H1 (cell line): ENCODE results near the gene PHF14. TPM values are rescaled to one million over a fixed set of nuclear protein-coding genes. Genes with fewer than 3 reads are reported as not detected.

Experiments used
- CTCF ChIA-PET: fragments of 300-600 bp; sonication (Branson Sonifier 250); formaldehyde crosslinking; loops from one replicate; lab custom pipeline; 2021; ENCODE audit not compliant: partially characterized antibody; lab: Charles Lee
- POLR2A ChIA-PET: fragments of 300-600 bp; sonication (Branson Sonifier 250); formaldehyde crosslinking; loops from one replicate; lab custom pipeline; 2021; ENCODE audit warnings: inconsistent platforms; ENCODE audit not compliant: partially characterized antibody; lab: Charles Lee
- DNase-seq, 2 experiments: peaks; one replicate each; pipeline versions ENCODE4 v3.0.0 to v3.0.0-alpha.2; 2010 to 2022; ENCODE audit warnings: low spot score in 2 of 2, low read depth in 1 of 2, mixed read lengths in 1 of 2
- FAIRE-seq: peaks from 2 replicates; lab custom pipeline; 2011; peaks lifted over from hg19 to GRCh38; lab: Jason Lieb, UNC
- H2AFZ ChIP-seq: 2 replicates; pipeline ENCODE4 v1.8.1; 2012; ENCODE audit warnings: low read length, inconsistent platforms
- H2AK5ac ChIP-seq: 2 replicates; pipeline ENCODE4 v1.6.1; 2013; ENCODE audit warnings: low read depth, low read length
- H2BK120ac ChIP-seq: replicated peaks from 2 replicates; pipeline ENCODE3; 2013; ENCODE audit warnings: low read depth, low read length, inconsistent platforms
- H2BK12ac ChIP-seq: 2 replicates; pipeline ENCODE4 v1.6.1; 2013; ENCODE audit warnings: low read depth, low read length
- H2BK15ac ChIP-seq: 2 replicates; pipeline ENCODE4 v1.6.1; 2013; ENCODE audit warnings: low read length
- H2BK20ac ChIP-seq: 2 replicates; pipeline ENCODE4 v1.6.1; 2013; ENCODE audit warnings: low read length
- H2BK5ac ChIP-seq: 2 replicates; pipeline ENCODE4 v1.6.1; 2013; ENCODE audit warnings: low read depth, low read length
- H3K14ac ChIP-seq: 2 replicates; pipeline ENCODE4 v1.6.1; 2013; ENCODE audit warnings: inconsistent platforms; ENCODE audit not compliant: insufficient read length
- H3K18ac ChIP-seq: 2 replicates; pipeline ENCODE4 v1.6.1; 2013; ENCODE audit warnings: low read length; ENCODE audit errors: extremely low read depth
- H3K23ac ChIP-seq: 2 replicates; pipeline ENCODE4 v1.6.1; 2013; ENCODE audit warnings: inconsistent platforms; ENCODE audit not compliant: insufficient read length
- H3K23me2 ChIP-seq: 2 replicates; pipeline ENCODE4 v1.6.1; 2013; ENCODE audit warnings: low read depth, low read length
- H3K27ac ChIP-seq: 2 replicates; pipeline ENCODE4 v1.6.1; 2011; ENCODE audit warnings: low read depth, low read length, inconsistent platforms
- H3K27me3 ChIP-seq, 4 experiments: replicated peaks in 1 of 4; 1 replicate in 1 of 4; 2 replicates in 3 of 4; pipeline versions ENCODE4 v1.6.1 to v1.8.1; 2011 to 2013; ENCODE audit warnings: low read length in 3 of 4, mild to moderate bottlenecking in 3 of 4, inconsistent platforms in 2 of 4, mixed read lengths in 2 of 4, moderate library complexity in 1 of 4; ENCODE audit not compliant: control insufficient read depth in 3 of 4, insufficient read depth in 3 of 4; ENCODE audit errors: extremely low read depth in 1 of 4
- H3K36me3 ChIP-seq, 4 experiments: 2 replicates each; pipeline versions ENCODE4 v1.6.1 to v1.8.1; 2011 to 2013; ENCODE audit warnings: mild to moderate bottlenecking in 4 of 4, low read length in 3 of 4, moderate library complexity in 2 of 4, control low read depth in 1 of 4, inconsistent platforms in 1 of 4; ENCODE audit not compliant: insufficient read depth in 4 of 4, control insufficient read depth in 2 of 4
- H3K4ac ChIP-seq: replicated peaks from 2 replicates; pipeline ENCODE3; 2013; ENCODE audit warnings: low read length, low read depth, mixed read lengths, inconsistent platforms; ENCODE audit not compliant: insufficient read length
- H3K4me1 ChIP-seq, 4 experiments: replicated peaks in 1 of 4; 1 replicate in 1 of 4; 2 replicates in 3 of 4; pipeline versions ENCODE4 v1.6.1 to v1.8.1; 2011 to 2013; ENCODE audit warnings: low read length in 3 of 4, inconsistent platforms in 2 of 4, mixed read lengths in 1 of 4; ENCODE audit not compliant: insufficient read depth in 4 of 4, control insufficient read depth in 3 of 4
- H3K4me2 ChIP-seq, 2 experiments: 2 replicates each; pipeline versions ENCODE4 v1.6.1 to v1.8.1; 2011 to 2013; ENCODE audit warnings: low read depth in 2 of 2, low read length in 2 of 2, control low read depth in 1 of 2, inconsistent platforms in 1 of 2, mild to moderate bottlenecking in 1 of 2; ENCODE audit not compliant: insufficient read depth in 1 of 2
- H3K4me3 ChIP-seq, 4 experiments: fragments of 200-600, 300-600 bp in 1 of 4; sonication (generic), shearing (Covaris generic), sonication (Bioruptor Twin) in 1 of 4; 2 replicates each; pipeline versions ENCODE4 v1.5.1 to v1.8.1; 2011 to 2016; ENCODE audit warnings: low read length in 4 of 4, low read depth in 3 of 4, control low read depth in 2 of 4, inconsistent platforms in 2 of 4, mild to moderate bottlenecking in 2 of 4, mixed read lengths in 1 of 4, moderate library complexity in 1 of 4; ENCODE audit not compliant: insufficient read depth in 2 of 4; ENCODE audit errors: extremely low read depth in 1 of 4
- H3K56ac ChIP-seq: replicated peaks from 2 replicates; pipeline ENCODE3; 2013; ENCODE audit warnings: low read depth, mild to moderate bottlenecking, mixed read lengths, low read length, inconsistent platforms; ENCODE audit not compliant: insufficient read length
- H3K79me1 ChIP-seq: 2 replicates; pipeline ENCODE4 v1.6.1; 2013; ENCODE audit warnings: low read depth, low read length, control low read depth
- H3K79me2 ChIP-seq, 2 experiments: 2 replicates each; pipeline versions ENCODE4 v1.6.1 to v1.8.1; 2012 to 2013; ENCODE audit warnings: low read length in 2 of 2, mild to moderate bottlenecking in 2 of 2, inconsistent platforms in 1 of 2; ENCODE audit not compliant: insufficient read depth in 2 of 2, control insufficient read depth in 1 of 2
- H3K9ac ChIP-seq, 4 experiments: replicated peaks in 1 of 4; 1 replicate in 1 of 4; 2 replicates in 3 of 4; pipeline versions ENCODE4 v1.6.1 to v1.8.1; 2011 to 2013; ENCODE audit warnings: low read depth in 3 of 4, low read length in 3 of 4, control low read depth in 2 of 4, mild to moderate bottlenecking in 2 of 4, moderate library complexity in 2 of 4, inconsistent platforms in 1 of 4; ENCODE audit errors: extremely low read depth in 1 of 4
- H3K9me3 ChIP-seq, 2 experiments: 2 replicates each; pipeline versions ENCODE4 v1.6.1 to v1.8.1; 2012 to 2013; ENCODE audit warnings: mild to moderate bottlenecking in 2 of 2, moderate library complexity in 2 of 2, control low read depth in 1 of 2, inconsistent platforms in 1 of 2, low read depth in 1 of 2, low read length in 1 of 2, mixed read lengths in 1 of 2; ENCODE audit not compliant: insufficient read depth in 2 of 2
- H4K20me1 ChIP-seq, 2 experiments: replicated peaks in 1 of 2; 2 replicates each; pipeline versions ENCODE3 to v1.8.1; 2011 to 2013; ENCODE audit warnings: inconsistent platforms in 2 of 2, low read length in 2 of 2, mild to moderate bottlenecking in 1 of 2; ENCODE audit not compliant: insufficient read depth in 2 of 2, control insufficient read depth in 1 of 2
- H4K5ac ChIP-seq: 2 replicates; pipeline ENCODE4 v1.6.1; 2013; ENCODE audit warnings: low read length, low read depth, mixed read lengths, inconsistent platforms; ENCODE audit not compliant: insufficient read length
- H4K8ac ChIP-seq: 2 replicates; pipeline ENCODE4 v1.8.0; 2013; ENCODE audit warnings: mild to moderate bottlenecking, moderate library complexity, low read length, inconsistent platforms; ENCODE audit not compliant: insufficient read depth; ENCODE audit errors: extremely low read depth
- H4K91ac ChIP-seq: replicated peaks from 2 replicates; pipeline ENCODE3; 2013; ENCODE audit warnings: low read length, mixed read lengths, inconsistent platforms; ENCODE audit not compliant: insufficient read length
- CBX8 ChIP-seq: fragments of 300-800, 300-1000 bp; sonication (generic); IDR thresholded peaks from 2 replicates; pipeline ENCODE4 v1.7.1; 2016; ENCODE audit warnings: low read depth, low read length, borderline replicate concordance
- JUND ChIP-seq: IDR thresholded peaks from 2 replicates; pipeline ENCODE4 v1.6.1; 2011; ENCODE audit warnings: mild to moderate bottlenecking, improper control_type of control experiment, low read length
- ZNF274 ChIP-seq: IDR thresholded peaks from 2 replicates; pipeline ENCODE4 v1.7.0; 2012; ENCODE audit warnings: low read length, borderline replicate concordance; ENCODE audit errors: extremely low read depth
- WGBS, 2 experiments: shearing (Covaris generic) in 1 of 2; methylation state at CpG; one replicate each; pipeline versions ENCODE4 v1.1.6 to v1.1.7; 2013 to 2015; ENCODE audit warnings: low lambda C conversion rate in 2 of 2, mixed read lengths in 2 of 2, inconsistent platforms in 1 of 2, low coverage in 1 of 2, missing lambda C conversion rate in 1 of 2; ENCODE audit not compliant: insufficient replicate concordance in 2 of 2, insufficient coverage in 1 of 2, insufficient read length in 1 of 2; ENCODE audit errors: extremely low coverage in 1 of 2, missing lambda C conversion rate in 1 of 2; 5-methylcytosine and 5-hydroxymethylcytosine counted together
- polyA plus RNA-seq, 7 experiments: library from polyadenylated mRNA; depleted of rRNA in 3 of 7; stranded (reverse) in 5 of 7; unstranded in 2 of 7; fragments of >200 nt in 5 of 7; fragments of 200-250 nt in 2 of 7; gene quantifications; 1 replicate in 5 of 7; 2 replicates in 1 of 7; 4 replicates in 1 of 7; pipeline versions ENCODE4 v1.2.1 to v1.2.3, GENCODE V29; 2011 to 2013; ENCODE audit warnings: missing spikeins in 2 of 7, mixed read lengths in 2 of 7
- total RNA-seq: library from RNA; stranded (reverse); fragmentation: NEBNext Ultra II Directional; extraction: Animal tissue kit (Norgen Biotek cat#: 25700); gene quantifications from 2 replicates; pipeline ENCODE4 v1.2.1, GENCODE V29; 2021
- TF ChIP-seq, protein P1 (sequence below): IDR thresholded peaks from 2 replicates; pipeline ENCODE4 v1.6.1; 2011; ENCODE audit warnings: low read length, improper control_type of control experiment

Gene PHF14
- total and polyA plus RNA-seq, 2 of the 8 experiments (the other 6 are each of a cell fraction or from before 2014, with no cell fraction given): 17.9 to 70.6 TPM

DNA sequence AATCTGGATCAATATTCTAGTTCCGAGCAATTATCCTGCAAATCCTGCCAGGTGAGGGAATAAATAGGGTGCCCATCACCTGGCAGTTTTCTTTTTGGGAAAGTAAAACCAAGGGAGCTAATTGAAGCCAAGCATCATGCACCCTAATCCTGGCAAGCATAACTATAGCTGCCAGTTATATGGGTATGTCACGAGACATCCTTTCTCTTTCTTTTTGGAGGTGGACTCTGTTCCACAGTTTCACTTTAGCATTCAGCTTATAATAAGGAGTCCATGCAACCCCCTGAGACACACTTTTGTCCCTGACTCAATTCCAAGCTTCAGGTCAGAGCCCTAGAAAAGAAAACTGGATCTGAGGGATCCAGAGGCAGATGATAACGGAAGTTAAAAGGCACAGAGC, 222.5 kb downstream of the PHF14 start:
- ChIA-PET POLR2A (no interaction called here), CTCF (interaction anchor here (2.9 kb wide), 1 partner anchor 16 kb away, joined by 17 read pairs; no protein-coding TSS in a partner anchor)
- WGBS, 2 experiments: 81% methylated on average over 3 of the region's 3 CpGs; no CpG with 5 or more reads in 1 of the 2 experiments

More for the DNA sequence above, 222.5 kb downstream of the PHF14 start:
- Histone ChIP-seq H3K9me3 (no peaks in the 10 kb centered on the region), H3K4me2 (no peak overlapping the region), H2BK15ac (no peak overlapping the region), H3K27ac (no peak overlapping the region), H3K23ac (no peak overlapping the region), H2AK5ac (no peak overlapping the region), H2BK120ac (no peak overlapping the region), H4K8ac (no peak overlapping the region), H3K36me3 (no peaks in the 10 kb centered on the region), H4K5ac (no peak overlapping the region), H2BK20ac (no peak overlapping the region), H3K4me3 (no peak overlapping the region), H3K9ac (no peak overlapping the region), H3K79me1 (no peaks in the 10 kb centered on the region), H4K91ac (no peak overlapping the region), H2AFZ (no peak overlapping the region), H3K14ac (no peak overlapping the region), H4K20me1 (no peaks in the 10 kb centered on the region), H2BK12ac (no peak overlapping the region), H3K23me2 (0 out of 2 replicates have a peak, but pooled peaks cover 2% of the 10 kb centered on the region), H3K27me3 (no peaks in the 10 kb centered on the region), H3K79me2 (no peaks in the 10 kb centered on the region), H3K56ac (no peak overlapping the region), H3K4me1 (peaks cover 6 to 14% (median 11%) of the 10 kb centered on the region in 4 experiments), H2BK5ac (no peak overlapping the region), H3K18ac (no peak overlapping the region), H3K4ac (no peak overlapping the region)
- TF ChIP-seq CBX8 (no peak), ZNF274 (no peak), JUND (no peak)
- TF ChIP-seq, protein P1, sequence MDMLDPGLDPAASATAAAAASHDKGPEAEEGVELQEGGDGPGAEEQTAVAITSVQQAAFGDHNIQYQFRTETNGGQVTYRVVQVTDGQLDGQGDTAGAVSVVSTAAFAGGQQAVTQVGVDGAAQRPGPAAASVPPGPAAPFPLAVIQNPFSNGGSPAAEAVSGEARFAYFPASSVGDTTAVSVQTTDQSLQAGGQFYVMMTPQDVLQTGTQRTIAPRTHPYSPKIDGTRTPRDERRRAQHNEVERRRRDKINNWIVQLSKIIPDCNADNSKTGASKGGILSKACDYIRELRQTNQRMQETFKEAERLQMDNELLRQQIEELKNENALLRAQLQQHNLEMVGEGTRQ: no peak
- no peak for DNase-seq
- no peak for FAIRE-seq
